PFSK-1 (cell line): Measurements from ENCODE around the gene RFT1.

ENCODE experiments used
- POLR2AphosphoS5 ChIP-seq: IDR thresholded peaks from 2 replicates; pipeline ENCODE4 v1.6.1; 2012; ENCODE audit warnings: low read depth, mild to moderate bottlenecking, control low read depth, low read length, moderate library complexity
- REST ChIP-seq, 2 experiments: IDR thresholded peaks; 2 replicates each; pipeline versions ENCODE4 v1.6.1 to v1.8.0; 2011 to 2012; ENCODE audit warnings: low read depth in 2 of 2, low read length in 2 of 2, control low read depth in 1 of 2, inconsistent platforms in 1 of 2, mild to moderate bottlenecking in 1 of 2, moderate library complexity in 1 of 2; ENCODE audit not compliant: insufficient read depth in 1 of 2

GRCh38 chr3:53089511-53089910 is 40.7 kb downstream of the RFT1 start:
- TF ChIP-seq REST (IDR thresholded peaks at IDR 0.05; ENCODE audit: insufficient read depth in 1 of 2, low read depth in 2 of 2, low read length in 2 of 2) (no peak), POLR2AphosphoS5 (no peak)
